Kidney (tissue), 14 donors: ENCODE results near the gene GJA3. TPM values are rescaled to one million over a fixed set of nuclear protein-coding genes. Genes with fewer than 3 reads are reported as not detected.

Experiments
- DNase-seq, 5 donors: peaks; one replicate each; pipeline ENCODE4 v3.0.0-alpha.2; 2013 to 2020
- FAIRE-seq: peaks from 2 replicates; lab custom pipeline; 2012; peaks lifted over from hg19 to GRCh38; lab: Jason Lieb, UNC
- H3K27ac ChIP-seq, 2 donors: one replicate each; pipeline ENCODE4 v1.7.0; 2013; ENCODE audit warnings: low read depth in 2 of 2, low read length in 2 of 2, inconsistent platforms in 1 of 2
- H3K27me3 ChIP-seq: one replicate; pipeline ENCODE4 v1.7.1; 2013; ENCODE audit warnings: low read length, inconsistent platforms; ENCODE audit not compliant: control insufficient read depth, insufficient read depth
- H3K36me3 ChIP-seq, 3 donors: one replicate each; pipeline versions ENCODE4 v1.7.0 to v1.7.1; 2013; ENCODE audit warnings: low read length in 3 of 3, control low read depth in 1 of 3, inconsistent platforms in 1 of 3; ENCODE audit not compliant: insufficient read depth in 3 of 3, control insufficient read depth in 2 of 3
- H3K4me1 ChIP-seq, 3 donors: one replicate each; pipeline versions ENCODE4 v1.7.0 to v1.7.1; 2013; ENCODE audit warnings: low read length in 3 of 3, inconsistent platforms in 1 of 3, low read depth in 1 of 3; ENCODE audit not compliant: control insufficient read depth in 2 of 3, insufficient read depth in 2 of 3
- H3K4me3 ChIP-seq, 3 donors: one replicate each; pipeline versions ENCODE4 v1.7.0 to v1.8.1; 2013; ENCODE audit warnings: low read length in 3 of 3, control low read depth in 1 of 3, inconsistent platforms in 1 of 3
- H3K9ac ChIP-seq, 3 donors: one replicate each; pipeline versions ENCODE4 v1.7.0 to v1.7.1; 2013; ENCODE audit warnings: low read length in 3 of 3, control low read depth in 1 of 3, inconsistent platforms in 1 of 3
- H3K9me3 ChIP-seq, 3 donors: one replicate each; pipeline versions ENCODE4 v1.7.0 to v1.7.1; 2013; ENCODE audit warnings: low read length in 3 of 3, control low read depth in 1 of 3, inconsistent platforms in 1 of 3; ENCODE audit not compliant: control insufficient read depth in 2 of 3, insufficient read depth in 1 of 3
- intact Hi-C: fragments of 100-400 bp; cut with DNase I; formaldehyde crosslinking; loops from one replicate; pipeline ENCODE4 v1.11.1; 2022
- polyA plus RNA-seq: library from polyadenylated mRNA; stranded (reverse); fragments of 350-450 nt; fragmentation: Illumina TruSeq; extraction: RNeasy Lipid Tissue Mini Kit (QIAGEN cat#74804); gene quantifications from one replicate; pipeline ENCODE4 v1.2.3, GENCODE V29; 2014; ENCODE audit warnings: low read depth, low replicate concordance; ENCODE audit not compliant: insufficient read depth
- total RNA-seq: library from RNA; stranded (reverse); fragmentation: NEBNext Ultra II Directional; extraction: Animal tissue kit (Norgen Biotek cat#: 25700); gene quantifications from one replicate; pipeline ENCODE4 v1.2.1, GENCODE V29; 2021
- TF ChIP-seq, protein P1 (sequence below): IDR thresholded peaks from 3 replicates; pipeline ENCODE4 v1.5.1; 2012; ENCODE audit warnings: mild to moderate bottlenecking, moderate library complexity, borderline replicate concordance; ENCODE audit not compliant: insufficient read depth; ENCODE audit errors: extremely low read depth
- donor health status: control.
- donor health status: control.
- donor health status: control.
- donor health status: control.
- donor health status: control.
- donor health status: DM: yes; HTN: yes; CAD: no.
- donor health status: Normal renal cell carcinoma (clear cell type).

The GJA3 gene
- total and polyA plus RNA-seq, 2 donors from 2014 or later, result 0.16 to 1.1 TPM

DNA sequence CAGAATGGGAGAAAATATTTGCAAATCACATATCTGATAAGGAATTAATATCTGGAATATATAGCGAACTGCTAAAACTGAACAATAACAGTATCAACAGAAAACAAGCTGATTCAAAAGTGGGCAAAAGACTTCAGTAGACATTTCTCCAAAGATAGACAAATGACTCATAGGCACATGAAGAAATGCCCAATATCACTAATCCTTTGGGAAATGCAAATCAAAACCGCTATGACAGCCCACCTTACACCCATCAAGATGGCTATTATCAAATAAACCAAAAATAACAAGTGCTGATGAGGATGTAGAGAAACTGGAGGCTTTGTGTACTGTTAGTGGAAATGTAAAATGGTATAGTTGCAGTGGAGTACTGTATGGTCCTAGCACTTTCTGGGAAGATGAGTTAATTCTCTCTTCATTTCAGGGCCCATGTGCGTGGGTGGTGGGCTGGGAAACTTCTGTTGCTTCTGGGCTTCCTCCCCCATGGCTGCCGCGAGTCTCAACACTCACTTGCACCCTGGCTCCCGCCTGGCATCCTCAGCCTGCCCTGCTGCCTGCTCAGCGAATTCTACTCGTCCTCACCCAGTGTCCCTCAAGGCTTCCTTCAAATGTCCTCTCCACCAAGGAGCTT is 12.4 kb upstream of the GJA3 start:
- no peaks in the 10 kb centered on the region for H3K9me3 ChIP-seq
- DNase-seq, result no peak
- TF ChIP-seq, protein P1, sequence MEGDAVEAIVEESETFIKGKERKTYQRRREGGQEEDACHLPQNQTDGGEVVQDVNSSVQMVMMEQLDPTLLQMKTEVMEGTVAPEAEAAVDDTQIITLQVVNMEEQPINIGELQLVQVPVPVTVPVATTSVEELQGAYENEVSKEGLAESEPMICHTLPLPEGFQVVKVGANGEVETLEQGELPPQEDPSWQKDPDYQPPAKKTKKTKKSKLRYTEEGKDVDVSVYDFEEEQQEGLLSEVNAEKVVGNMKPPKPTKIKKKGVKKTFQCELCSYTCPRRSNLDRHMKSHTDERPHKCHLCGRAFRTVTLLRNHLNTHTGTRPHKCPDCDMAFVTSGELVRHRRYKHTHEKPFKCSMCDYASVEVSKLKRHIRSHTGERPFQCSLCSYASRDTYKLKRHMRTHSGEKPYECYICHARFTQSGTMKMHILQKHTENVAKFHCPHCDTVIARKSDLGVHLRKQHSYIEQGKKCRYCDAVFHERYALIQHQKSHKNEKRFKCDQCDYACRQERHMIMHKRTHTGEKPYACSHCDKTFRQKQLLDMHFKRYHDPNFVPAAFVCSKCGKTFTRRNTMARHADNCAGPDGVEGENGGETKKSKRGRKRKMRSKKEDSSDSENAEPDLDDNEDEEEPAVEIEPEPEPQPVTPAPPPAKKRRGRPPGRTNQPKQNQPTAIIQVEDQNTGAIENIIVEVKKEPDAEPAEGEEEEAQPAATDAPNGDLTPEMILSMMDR, result no peak
- H3K27ac ChIP-seq, result no peak overlapping the region
- FAIRE-seq, result no peak
- no peak overlapping the region for H3K4me3 ChIP-seq
- no peaks in the 10 kb centered on the region for H3K36me3 ChIP-seq
- intact Hi-C loops, result no loop called here
- H3K4me1 ChIP-seq, result no peaks in the 10 kb centered on the region
- H3K9ac ChIP-seq, result no peak overlapping the region
- peaks cover 3% of the 10 kb centered on the region for H3K27me3 ChIP-seq

DNA sequence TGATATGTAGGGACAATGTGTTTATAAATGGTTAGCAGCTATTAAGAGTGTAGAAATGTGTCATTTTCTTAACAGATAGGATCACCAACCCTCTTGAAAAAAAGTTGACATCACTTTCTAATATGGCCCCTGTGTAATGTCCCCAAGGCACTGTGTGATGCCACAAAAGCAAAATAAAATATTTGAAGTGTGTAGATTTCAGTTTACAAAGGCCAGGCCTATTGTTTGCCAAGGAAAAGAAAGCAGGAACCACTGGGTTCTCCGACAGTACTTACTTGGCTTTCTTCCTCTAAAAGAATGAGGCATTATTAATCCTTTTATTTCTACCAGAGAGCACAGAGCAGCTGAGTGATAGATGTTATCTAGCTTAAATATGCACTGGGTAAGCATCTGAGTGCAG is 10.5 kb upstream of the GJA3 start:
- FAIRE-seq, result no peak
- no peaks in the 10 kb centered on the region for H3K27me3 ChIP-seq

DNA sequence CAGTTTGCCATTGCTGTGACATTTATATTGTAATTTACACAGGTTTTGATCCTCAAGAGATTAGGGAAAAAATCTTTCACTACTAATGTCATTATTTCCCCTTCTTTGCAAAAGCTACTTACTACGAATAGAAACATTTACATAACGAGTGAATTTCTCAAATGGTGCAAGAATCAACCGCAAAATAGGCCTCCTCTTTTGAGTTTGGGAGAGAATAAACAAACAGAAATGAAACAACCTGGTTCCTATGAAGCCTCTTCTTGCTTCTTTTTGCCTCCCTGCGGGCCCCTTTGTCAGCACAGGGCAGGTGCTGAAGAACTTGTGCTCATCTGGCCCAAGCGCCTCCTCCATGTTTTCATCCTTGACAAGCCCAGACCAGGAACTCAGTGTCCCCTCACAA is 10.1 kb upstream of the GJA3 start:
- H3K9ac ChIP-seq, result no peak overlapping the region
- H3K9me3 ChIP-seq, result no peaks in the 10 kb centered on the region
- H3K36me3 ChIP-seq, result no peaks in the 10 kb centered on the region
- H3K27me3 ChIP-seq, result no peaks in the 10 kb centered on the region
- no peak overlapping the region for H3K4me3 ChIP-seq
- FAIRE-seq, result no peak
- H3K4me1 ChIP-seq, result no peaks in the 10 kb centered on the region
- intact Hi-C loops, result no loop called here
- DNase-seq, result no peak
- TF ChIP-seq, protein P1, result no peak
- no peak overlapping the region for H3K27ac ChIP-seq

More for the DNA sequence above, 10.5 kb upstream of the GJA3 start:
- H3K36me3 ChIP-seq, result no peaks in the 10 kb centered on the region
- H3K27ac ChIP-seq, result no peak overlapping the region
- intact Hi-C loops, result no loop called here
- no peaks in the 10 kb centered on the region for H3K4me1 ChIP-seq
- H3K9ac ChIP-seq, result no peak overlapping the region
- H3K9me3 ChIP-seq, result no peaks in the 10 kb centered on the region
- TF ChIP-seq, protein P1, result no peak
- H3K4me3 ChIP-seq, result no peak overlapping the region
- no peak for DNase-seq

DNA sequence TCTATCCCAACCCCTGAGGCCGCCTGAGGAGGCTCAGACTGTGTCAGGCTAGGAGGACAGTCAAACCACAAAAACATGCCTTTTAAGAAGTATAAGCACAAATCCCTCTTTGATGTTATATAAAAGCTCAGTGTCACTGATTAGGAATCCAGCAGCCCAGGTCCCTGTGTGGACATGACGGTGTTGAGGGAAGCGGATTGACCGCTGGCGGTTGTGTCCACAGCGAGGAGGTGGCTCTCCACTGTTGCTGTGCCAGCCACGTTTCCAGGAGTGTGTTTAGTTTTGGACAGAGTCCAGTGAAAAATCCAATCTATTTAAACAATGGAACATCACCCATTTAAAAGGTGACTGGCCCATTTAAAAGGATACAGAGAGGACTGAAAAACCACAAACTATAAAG is 7.5 kb upstream of the GJA3 start:
- H3K9ac ChIP-seq, result no peak overlapping the region
- DNase-seq (no peak), FAIRE-seq (no peak)
- intact Hi-C loops, result no loop called here
- H3K9me3 ChIP-seq, result no peaks in the 10 kb centered on the region
- peaks cover 1% of the 10 kb centered on the region for H3K27me3 ChIP-seq
- TF ChIP-seq, protein P1, result no peak
- no peak overlapping the region for H3K4me3 ChIP-seq
- H3K36me3 ChIP-seq, result no peaks in the 10 kb centered on the region
- no peak overlapping the region for H3K27ac ChIP-seq
- no peaks in the 10 kb centered on the region for H3K4me1 ChIP-seq
